ENCODE data around the gene TRAF3IP1. TPM values are rescaled to one million over a fixed set of nuclear protein-coding genes. Genes with fewer than 3 reads are reported as not detected.

Gene TRAF3IP1
- total and polyA plus RNA-seq, 2 donors (not counting 1 experiment from before 2014, with no cell fraction given) = 3.9 to 9.2 TPM

DNA sequence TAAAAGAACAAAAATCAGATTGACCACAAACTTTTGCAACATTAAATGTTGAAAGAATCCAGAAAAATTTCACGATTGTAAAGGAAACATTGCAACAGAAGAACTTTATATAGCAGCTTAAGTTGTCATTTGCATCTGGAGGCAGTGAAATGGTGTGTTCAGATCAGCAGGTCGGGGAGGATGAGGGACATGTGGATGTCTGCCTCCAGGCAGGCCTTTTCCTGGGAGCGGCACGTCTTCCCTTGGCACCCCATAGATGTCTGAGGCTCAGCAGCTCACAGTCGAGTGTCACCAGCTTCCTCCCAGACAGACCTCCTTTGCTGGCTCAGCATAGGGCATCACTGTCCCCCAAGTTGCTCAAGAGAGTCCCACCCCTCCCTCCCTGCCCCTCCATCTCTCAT lies 62.1 kb downstream of the TRAF3IP1 start:
- H3K27me3 ChIP-seq (ENCODE audit: control insufficient read depth, insufficient read depth, low read length) = no peaks in the 10 kb centered on the region
- H3K9ac ChIP-seq (ENCODE audit: insufficient read depth, low read length) = no peak overlapping the region
- peak in 1 of 2 donors; percentile 24 for DNase-seq (ENCODE audit: low read depth in 2 of 2)
- no peak overlapping the region for H3K27ac ChIP-seq (ENCODE audit: insufficient read depth, low read length)
- H3K4me3 ChIP-seq (replicated peaks in 1 of 4; ENCODE audit: control extremely low read depth in 1 of 4, insufficient read depth in 1 of 4, low read depth in 3 of 4, low read length in 4 of 4) = no peak overlapping the region
- no peaks in the 10 kb centered on the region for H3K36me3 ChIP-seq (ENCODE audit: control insufficient read depth, insufficient read depth, low read length)
- H2AFZ ChIP-seq (ENCODE audit: low read length) = no peak overlapping the region
- H4K20me1 ChIP-seq (ENCODE audit: control insufficient read depth, extremely low read depth, insufficient read depth, low read length) = no peaks in the 10 kb centered on the region
- no peaks in the 10 kb centered on the region for H3K9me3 ChIP-seq (ENCODE audit: control insufficient read depth, insufficient read depth, low read depth, low read length)
- TF ChIP-seq EZH2 (IDR thresholded peaks at IDR 0.05; ENCODE audit: low read length, missing control alignments) (no peak), CTCF (conservative IDR thresholded peaks at IDR 0.05 in 1 of 2, IDR thresholded peaks at IDR 0.05 in 1 of 2; ENCODE audit: low read depth in 1 of 2, low read length in 2 of 2) (no peak)
- peaks cover 4% of the 10 kb centered on the region for H3K4me1 ChIP-seq (ENCODE audit: control insufficient read depth, extremely low read depth, insufficient read depth, low read length)
- H3K4me2 ChIP-seq (ENCODE audit: extremely low read depth, insufficient read depth, low read length) = no peak overlapping the region
- no peaks in the 10 kb centered on the region for H3K79me2 ChIP-seq (ENCODE audit: control insufficient read depth, insufficient read depth, low read length)

- Histone ChIP-seq H3K27ac (ENCODE audit: insufficient read depth, low read length) (no peak overlapping the region), H3K79me2 (ENCODE audit: control insufficient read depth, insufficient read depth, low read length) (no peaks in the 10 kb centered on the region), H3K36me3 (ENCODE audit: control insufficient read depth, insufficient read depth, low read length) (no peaks in the 10 kb centered on the region), H3K27me3 (ENCODE audit: control insufficient read depth, insufficient read depth, low read length) (no peaks in the 10 kb centered on the region), H3K9me3 (ENCODE audit: control insufficient read depth, insufficient read depth, low read depth, low read length) (no peaks in the 10 kb centered on the region), H3K4me3 (replicated peaks in 1 of 4; ENCODE audit: control extremely low read depth in 1 of 4, insufficient read depth in 1 of 4, low read depth in 3 of 4, low read length in 4 of 4) (no peak overlapping the region), H2AFZ (ENCODE audit: low read length) (no peak overlapping the region), H4K20me1 (ENCODE audit: control insufficient read depth, extremely low read depth, insufficient read depth, low read length) (no peaks in the 10 kb centered on the region), H3K4me2 (ENCODE audit: extremely low read depth, insufficient read depth, low read length) (no peak overlapping the region), H3K9ac (ENCODE audit: insufficient read depth, low read length) (no peak overlapping the region), H3K4me1 (ENCODE audit: control insufficient read depth, extremely low read depth, insufficient read depth, low read length) (peaks cover 4% of the 10 kb centered on the region)
- TF ChIP-seq CTCF (conservative IDR thresholded peaks at IDR 0.05 in 1 of 2, IDR thresholded peaks at IDR 0.05 in 1 of 2; ENCODE audit: low read depth in 1 of 2, low read length in 2 of 2) (no peak), EZH2 (IDR thresholded peaks at IDR 0.05; ENCODE audit: low read length, missing control alignments) (no peak)
- no peak for DNase-seq (ENCODE audit: low read depth in 2 of 2)
These were observed 62.8 kb downstream of the TRAF3IP1 start for GRCh38 chr2:238383135-238383534.

GRCh38 chr2:238383743-238384380 lies 63.5 kb downstream of the TRAF3IP1 start:
- Histone ChIP-seq H3K9ac (ENCODE audit: insufficient read depth, low read length) (no peak overlapping the region), H2AFZ (ENCODE audit: low read length) (no peak overlapping the region), H3K4me1 (ENCODE audit: control insufficient read depth, extremely low read depth, insufficient read depth, low read length) (peaks cover 4% of the 10 kb centered on the region), H3K27me3 (ENCODE audit: control insufficient read depth, insufficient read depth, low read length) (no peaks in the 10 kb centered on the region), H3K9me3 (ENCODE audit: control insufficient read depth, insufficient read depth, low read depth, low read length) (no peaks in the 10 kb centered on the region), H4K20me1 (ENCODE audit: control insufficient read depth, extremely low read depth, insufficient read depth, low read length) (no peaks in the 10 kb centered on the region), H3K79me2 (ENCODE audit: control insufficient read depth, insufficient read depth, low read length) (no peaks in the 10 kb centered on the region), H3K27ac (ENCODE audit: insufficient read depth, low read length) (no peak overlapping the region), H3K36me3 (ENCODE audit: control insufficient read depth, insufficient read depth, low read length) (no peaks in the 10 kb centered on the region), H3K4me2 (ENCODE audit: extremely low read depth, insufficient read depth, low read length) (no peak overlapping the region), H3K4me3 (replicated peaks in 1 of 4; ENCODE audit: control extremely low read depth in 1 of 4, insufficient read depth in 1 of 4, low read depth in 3 of 4, low read length in 4 of 4) (no peak overlapping the region)
- TF ChIP-seq EZH2 (IDR thresholded peaks at IDR 0.05; ENCODE audit: low read length, missing control alignments) (no peak), CTCF (conservative IDR thresholded peaks at IDR 0.05 in 1 of 2, IDR thresholded peaks at IDR 0.05 in 1 of 2; ENCODE audit: low read depth in 1 of 2, low read length in 2 of 2) (no peak)
- no peak for DNase-seq (ENCODE audit: low read depth in 2 of 2)
